HG02885 (cell line): ENCODE data around the gene KIF3B.
"Not testable (repeated sequence)": the region's sequence is repeated elsewhere in the genome, so short reads cannot be mapped to it uniquely, and the experiment has no call there.

Experiments used
- ATAC-seq: cut with Tn5 transposase; IDR thresholded peaks from one replicate; pipeline ENCODE4 v1.9.1; 2021; ENCODE audit warnings: mild to moderate bottlenecking; ENCODE audit not compliant: unreplicated experiment, poor library complexity

Gene KIF3B

GRCh38 chr20:32370897-32371296 lies 93.4 kb downstream of the KIF3B start:
- ATAC-seq = no peak

GRCh38 chr20:32378461-32378860 lies 101.0 kb downstream of the KIF3B start:
- no peak for ATAC-seq

- not testable (repeated sequence) for ATAC-seq
Measured at GRCh38 chr20:32380037-32380436, 102.6 kb downstream of the KIF3B start.

- ATAC-seq = no peak
Measured at GRCh38 chr20:32380745-32381144, 103.3 kb downstream of the KIF3B start.

GRCh38 chr20:32382102-32382950 lies 104.9 kb downstream of the KIF3B start:
- no peak for ATAC-seq

GRCh38 chr20:32383441-32383840 lies 106.0 kb downstream of the KIF3B start:
- ATAC-seq = not testable (repeated sequence)
